Caki2 (cell line): ENCODE measurements around the gene TNFRSF19. TPM values are rescaled to one million over a fixed set of nuclear protein-coding genes. Genes with fewer than 3 reads are reported as not detected.
A peak's percentile ranks its signal among the peaks of the same experiment; 100 is the strongest.
"Not testable (repeated sequence)": the region's sequence is repeated elsewhere in the genome, so short reads cannot be mapped to it uniquely, and the experiment has no call there.

Source experiments
- DNase-seq: peaks from one replicate; pipeline ENCODE4 v3.0.0-alpha.2; 2015; ENCODE audit warnings: low read depth
- in situ Hi-C: cut with HindIII; loops from 2 replicates; pipeline ENCODE4 v1.10.0; 2016; ENCODE audit warnings: low sequenced_read_pairs, low pct_unique_long_range_greater_than_20kb, mixed read lengths
- total RNA-seq: library from RNA; depleted of rRNA; stranded (reverse); fragments of >200 nt; shearing (Covaris generic); gene quantifications from 2 replicates; pipeline ENCODE4 v1.2.3, GENCODE V29; 2014; ENCODE audit warnings: low replicate concordance

The TNFRSF19 gene
- total RNA-seq, 1 experiment from 2014 or later, result 2.3 TPM

DNA sequence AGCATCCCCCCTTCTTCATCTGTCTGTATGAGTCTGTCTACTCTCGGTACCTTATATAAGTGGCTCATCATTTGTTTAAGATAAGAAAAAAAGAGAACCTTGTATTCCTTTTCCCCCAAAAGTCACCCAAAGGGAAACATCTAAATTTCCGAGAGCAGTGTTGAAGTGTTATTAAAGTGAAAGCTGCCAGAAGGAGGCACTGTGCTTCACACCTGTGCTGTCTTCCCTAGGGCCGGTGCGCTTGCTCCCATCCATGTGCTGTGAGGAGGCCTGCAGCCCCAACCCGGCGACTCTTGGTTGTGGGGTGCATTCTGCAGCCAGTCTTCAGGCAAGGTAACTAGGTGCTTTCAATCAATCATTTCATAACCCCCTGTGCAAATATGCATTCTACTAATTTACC, 97.5 kb downstream of the TNFRSF19 start:
- in situ Hi-C loops, result no loop called here
- DNase-seq, result no peak

DNA sequence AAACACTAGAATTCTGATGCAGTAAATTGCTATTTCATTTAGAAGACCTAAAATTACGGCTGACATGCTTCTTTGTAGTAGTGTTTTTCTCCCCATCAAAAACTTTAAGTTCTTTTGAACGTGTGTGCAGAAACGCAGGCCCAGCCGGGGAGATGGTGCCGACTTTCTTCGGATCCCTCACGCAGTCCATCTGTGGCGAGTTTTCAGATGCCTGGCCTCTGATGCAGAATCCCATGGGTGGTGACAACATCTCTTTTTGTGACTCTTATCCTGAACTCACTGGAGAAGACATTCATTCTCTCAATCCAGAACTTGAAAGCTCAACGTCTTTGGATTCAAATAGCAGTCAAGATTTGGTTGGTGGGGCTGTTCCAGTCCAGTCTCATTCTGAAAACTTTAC, 98.3 kb downstream of the TNFRSF19 start:
- in situ Hi-C loops, result no loop called here

DNA sequence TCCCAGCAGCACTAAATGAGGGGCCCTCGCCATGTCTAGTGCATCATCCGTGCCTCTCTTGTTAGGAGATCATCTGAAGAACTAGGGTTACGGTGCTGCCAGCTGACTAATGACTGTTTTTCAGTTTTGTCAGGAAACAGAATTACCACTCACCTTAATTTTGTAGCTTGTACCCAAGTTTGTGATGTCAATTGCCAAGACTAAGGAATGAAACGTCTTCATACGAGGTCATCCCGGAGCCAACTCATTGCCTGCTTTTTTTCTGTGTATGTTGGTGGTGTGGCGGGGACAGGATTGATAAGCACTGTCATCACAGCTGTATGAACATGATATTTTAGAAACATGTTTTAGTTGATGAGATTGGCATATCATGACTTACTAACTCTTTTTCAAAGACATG, 100.6 kb downstream of the TNFRSF19 start:
- no peak for DNase-seq
- in situ Hi-C loops, result no loop called here

More for the DNA sequence above, 98.3 kb downstream of the TNFRSF19 start:
- DNase-seq, result no peak

DNA sequence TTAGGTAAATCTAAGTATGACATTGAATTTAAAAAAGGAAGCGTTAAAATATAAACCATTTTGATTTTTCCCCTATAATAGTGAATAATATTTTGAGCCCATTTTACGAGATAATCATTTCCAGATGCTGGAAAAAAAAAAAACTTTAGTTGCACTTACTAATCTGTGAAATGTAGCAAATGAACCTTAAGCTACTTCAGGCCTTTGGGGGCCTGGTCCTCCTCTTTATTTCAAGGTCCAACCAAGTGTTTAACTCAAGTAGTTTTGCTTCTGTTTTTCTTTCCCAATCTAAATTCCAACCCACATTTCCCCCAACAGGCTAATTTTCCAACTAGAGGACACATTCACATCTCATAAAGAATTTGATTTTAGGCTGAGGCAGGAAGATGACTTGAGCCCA, 101.2 kb downstream of the TNFRSF19 start:
- DNase-seq, result no peak
- in situ Hi-C loops, result no loop called here

DNA sequence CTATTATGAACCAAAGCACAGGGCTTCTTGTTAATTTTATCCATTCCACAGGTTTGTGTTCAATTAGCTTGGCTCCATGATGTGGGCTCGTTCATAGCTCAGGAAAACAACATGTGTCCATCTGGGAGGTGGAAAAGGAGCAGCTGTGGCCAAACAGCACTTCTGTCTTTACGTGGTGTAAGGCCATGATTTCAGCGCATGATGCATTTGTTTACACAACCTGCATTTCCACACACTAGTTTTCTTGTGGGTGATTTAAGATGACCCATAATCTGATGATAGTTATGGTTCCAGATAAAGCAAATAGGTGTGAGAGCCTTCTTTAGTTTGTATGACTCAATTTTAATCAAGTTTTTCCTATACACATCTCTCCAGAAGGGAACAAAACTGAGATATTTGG, 101.7 kb downstream of the TNFRSF19 start:
- in situ Hi-C loops, result no loop called here
- DNase-seq, result no peak

DNA sequence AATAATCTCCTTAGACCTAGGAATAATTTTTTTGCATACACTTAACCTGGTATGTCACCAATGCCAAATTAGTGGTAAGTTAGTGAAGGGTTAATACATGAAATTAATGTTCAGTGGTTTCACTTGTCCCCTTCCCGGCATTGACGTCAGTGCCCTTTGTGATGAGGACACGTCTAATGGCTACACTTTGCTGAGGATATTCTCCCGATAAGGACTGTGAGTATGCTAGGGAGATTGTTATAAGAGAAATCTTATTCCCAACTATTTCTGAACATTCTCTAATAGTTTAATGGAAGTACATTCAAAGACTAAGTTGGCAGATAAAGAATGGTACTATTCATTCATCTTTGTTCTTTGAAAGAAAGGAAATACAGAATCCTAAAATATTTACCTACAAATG, 102.4 kb downstream of the TNFRSF19 start:
- in situ Hi-C loops, result no loop called here
- DNase-seq, result no peak

DNA sequence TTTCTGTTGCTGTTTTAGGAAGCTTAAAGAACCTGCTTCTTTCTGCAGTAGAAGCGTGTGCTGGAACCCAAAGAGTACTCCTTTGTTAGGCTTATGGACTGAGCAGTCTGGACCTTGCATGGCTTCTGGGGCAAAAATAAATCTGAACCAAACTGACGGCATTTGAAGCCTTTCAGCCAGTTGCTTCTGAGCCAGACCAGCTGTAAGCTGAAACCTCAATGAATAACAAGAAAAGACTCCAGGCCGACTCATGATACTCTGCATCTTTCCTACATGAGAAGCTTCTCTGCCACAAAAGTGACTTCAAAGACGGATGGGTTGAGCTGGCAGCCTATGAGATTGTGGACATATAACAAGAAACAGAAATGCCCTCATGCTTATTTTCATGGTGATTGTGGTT, 103.1 kb downstream of the TNFRSF19 start:
- no peak for DNase-seq
- in situ Hi-C loops, result no loop called here

DNA sequence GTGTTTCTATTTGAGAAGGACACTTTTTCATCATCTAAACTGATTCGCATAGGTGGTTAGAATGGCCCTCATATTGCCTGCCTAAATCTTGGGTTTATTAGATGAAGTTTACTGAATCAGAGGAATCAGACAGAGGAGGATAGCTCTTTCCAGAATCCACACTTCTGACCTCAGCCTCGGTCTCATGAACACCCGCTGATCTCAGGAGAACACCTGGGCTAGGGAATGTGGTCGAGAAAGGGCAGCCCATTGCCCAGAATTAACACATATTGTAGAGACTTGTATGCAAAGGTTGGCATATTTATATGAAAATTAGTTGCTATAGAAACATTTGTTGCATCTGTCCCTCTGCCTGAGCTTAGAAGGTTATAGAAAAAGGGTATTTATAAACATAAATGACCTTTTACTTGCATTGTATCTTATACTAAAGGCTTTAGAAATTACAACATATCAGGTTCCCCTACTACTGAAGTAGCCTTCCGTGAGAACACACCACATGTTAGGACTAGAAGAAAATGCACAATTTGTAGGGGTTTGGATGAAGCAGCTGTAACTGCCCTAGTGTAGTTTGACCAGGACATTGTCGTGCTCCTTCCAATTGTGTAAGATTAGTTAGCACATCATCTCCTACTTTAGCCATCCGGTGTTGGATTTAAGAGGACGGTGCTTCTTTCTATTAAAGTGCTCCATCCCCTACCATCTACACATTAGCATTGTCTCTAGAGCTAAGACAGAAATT, 103.8 kb downstream of the TNFRSF19 start:
- no peak for DNase-seq
- in situ Hi-C loops, result no loop called here

DNA sequence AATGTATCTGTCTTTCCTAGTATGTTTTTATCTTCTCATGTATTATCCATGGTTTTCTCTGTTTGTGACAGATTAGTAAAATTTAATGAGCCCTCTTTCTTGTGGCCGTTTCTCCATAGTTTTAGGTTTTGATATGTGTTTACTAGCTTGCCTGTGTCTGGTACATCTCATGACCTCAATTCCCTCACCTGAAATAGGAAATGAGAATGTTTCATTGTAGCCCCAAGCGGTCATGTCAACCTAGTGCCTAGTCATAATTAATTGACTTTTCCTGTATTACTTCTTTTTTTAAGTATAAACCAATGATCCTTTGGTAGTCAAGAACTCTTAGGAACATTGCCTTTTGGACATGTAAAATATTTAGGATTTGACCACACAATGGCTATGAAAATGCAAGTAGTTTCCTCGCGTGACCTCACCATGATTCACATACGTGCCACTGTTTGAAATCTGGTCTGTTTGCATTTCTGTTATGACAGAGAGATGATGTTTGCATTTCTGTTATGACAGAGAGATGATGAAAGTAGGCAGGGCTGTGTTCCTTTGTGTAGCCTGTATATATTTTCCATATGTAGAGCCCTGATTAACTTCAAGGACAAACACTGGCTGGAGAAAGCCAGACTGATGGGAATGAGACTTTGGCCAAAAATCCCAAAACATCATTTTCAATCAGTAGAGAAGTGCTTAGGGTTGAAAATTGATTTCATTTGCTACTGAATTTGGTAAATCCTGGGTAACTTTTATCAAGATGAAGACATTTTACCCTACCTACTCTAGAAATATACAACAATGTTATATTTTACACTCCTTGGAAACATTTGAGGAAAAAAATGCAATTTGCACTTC, 104.8 kb downstream of the TNFRSF19 start:
- no peak for DNase-seq
- in situ Hi-C loops, result no loop called here

DNA sequence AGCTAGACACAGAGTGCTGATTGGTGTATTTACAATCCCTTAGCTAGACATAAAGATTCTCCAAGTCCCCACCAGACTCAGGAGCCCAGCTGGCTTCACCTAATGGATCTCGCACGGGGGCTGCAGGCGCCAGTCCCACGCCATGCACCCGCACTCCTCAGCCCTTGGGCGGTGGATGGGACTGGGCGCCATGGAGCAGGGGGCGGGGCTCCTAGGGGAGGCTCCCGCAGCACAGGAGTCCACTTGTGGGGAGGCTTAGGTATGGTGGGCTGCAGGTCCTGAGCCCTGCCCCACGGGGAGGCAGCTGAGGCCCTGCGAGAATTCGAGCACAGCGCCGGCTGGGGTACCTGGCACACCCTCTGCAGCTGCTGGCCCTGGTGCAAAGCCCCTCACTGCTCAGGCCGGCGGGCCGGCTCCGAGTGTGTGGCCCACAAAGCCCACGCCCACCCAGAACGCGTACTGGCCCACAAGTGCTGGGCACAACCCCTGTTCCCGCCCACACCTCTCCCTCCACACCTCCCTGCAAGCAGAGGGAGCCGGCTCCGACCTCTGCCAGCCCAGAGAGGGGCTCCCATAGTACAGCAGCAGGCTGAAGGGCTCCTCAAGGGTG, 107.6 kb downstream of the TNFRSF19 start:
- DNase-seq, in situ Hi-C loops: not testable (repeated sequence)

DNA sequence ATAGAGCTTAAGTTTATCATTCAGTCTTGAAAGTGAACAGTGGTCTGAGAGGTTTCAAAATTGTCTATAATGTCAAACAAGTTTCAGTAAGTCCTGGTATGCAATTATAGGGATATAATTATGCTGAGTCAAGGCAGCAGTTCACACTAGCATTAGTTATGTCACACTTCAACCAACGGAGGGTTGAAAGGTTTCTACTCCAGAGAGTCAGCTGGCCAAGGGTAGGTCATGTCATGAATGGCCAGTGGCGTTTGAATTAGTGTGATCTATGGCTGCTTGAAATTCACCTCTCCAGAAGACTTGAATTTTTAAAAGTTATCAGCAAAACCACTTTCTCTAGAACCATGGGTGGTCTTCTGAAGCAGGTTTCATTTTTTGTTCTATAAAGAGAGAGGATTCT, 108.6 kb downstream of the TNFRSF19 start:
- in situ Hi-C loops, result no loop called here
- no peak for DNase-seq

DNA sequence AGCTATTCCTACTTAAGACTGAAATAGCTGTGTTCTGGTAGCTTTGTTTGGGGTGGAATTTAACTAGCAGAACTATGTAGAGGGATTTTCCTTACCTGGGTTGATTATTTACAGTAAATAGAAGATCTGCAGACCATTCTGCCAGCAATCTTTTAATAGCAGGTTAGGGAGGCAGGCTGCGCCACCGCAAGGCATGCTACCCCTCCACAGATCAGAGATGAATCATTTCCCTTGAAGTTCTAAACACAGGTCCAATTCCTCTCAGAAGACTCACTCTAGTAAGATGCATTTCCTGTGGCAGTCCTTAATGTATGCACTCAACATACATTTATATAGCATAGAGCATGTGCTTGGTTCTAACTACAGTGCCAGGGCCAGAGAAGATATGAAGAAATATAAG, 109.0 kb downstream of the TNFRSF19 start:
- in situ Hi-C loops, result no loop called here
- peak; percentile 38 for DNase-seq

DNA sequence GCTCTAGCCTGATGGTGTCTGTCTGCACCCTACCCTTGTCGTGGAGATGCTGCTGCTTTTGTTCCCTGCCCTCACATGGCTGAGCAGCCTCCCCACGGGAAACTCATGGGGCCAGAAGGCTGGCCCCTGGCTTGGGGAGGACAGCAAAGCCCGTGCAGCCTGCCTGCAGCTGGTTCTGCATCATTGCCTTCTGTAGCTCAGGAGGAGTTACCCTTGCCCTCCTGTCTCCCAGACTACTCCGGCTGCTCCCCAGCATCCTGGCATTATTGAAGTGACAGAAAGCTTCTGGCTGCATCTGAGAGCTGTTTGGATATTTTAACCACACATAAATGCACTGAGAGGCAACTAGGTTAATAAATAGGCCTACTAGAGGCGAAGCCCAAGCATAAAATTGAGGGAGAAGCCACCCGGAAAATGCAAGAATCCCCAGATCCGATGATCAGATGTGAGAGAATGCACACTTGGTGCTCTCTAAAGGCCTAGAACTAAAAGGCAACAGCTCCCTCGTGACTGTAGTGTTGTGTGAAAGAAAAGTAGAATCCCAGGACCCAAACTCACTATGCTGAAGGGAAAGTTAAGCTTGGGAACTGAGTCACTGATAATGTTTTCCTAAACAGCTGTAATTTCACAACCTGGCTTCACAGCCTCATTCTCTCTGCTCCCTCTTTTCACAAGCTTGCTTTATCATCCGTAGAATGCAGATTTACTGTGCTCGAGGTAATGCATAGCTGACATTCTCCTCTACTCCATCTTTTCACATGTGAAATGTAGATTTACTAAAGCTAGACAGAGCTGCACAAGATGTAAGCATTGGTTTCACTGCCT, 110.8 kb downstream of the TNFRSF19 start:
- in situ Hi-C loops, result no loop called here
- no peak for DNase-seq

DNA sequence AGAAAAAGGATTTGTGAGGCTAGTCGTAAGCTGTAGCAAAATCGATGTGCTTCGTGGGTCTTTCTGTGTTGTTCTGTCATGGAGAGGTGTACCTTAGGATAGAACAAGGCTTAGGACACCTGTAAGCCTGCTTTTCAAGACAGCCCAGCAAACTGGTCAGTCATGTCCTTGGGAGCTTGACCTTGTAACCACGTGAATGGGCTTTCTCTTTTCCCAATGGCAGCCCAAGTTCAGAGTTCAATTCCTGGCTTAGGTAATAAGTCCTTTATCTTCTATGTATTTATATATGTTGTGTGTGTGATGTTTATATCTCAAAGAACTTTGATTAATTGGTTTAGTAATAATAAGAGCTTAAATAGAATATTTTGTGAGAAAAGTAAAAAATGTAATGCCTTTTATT, 112.9 kb downstream of the TNFRSF19 start:
- in situ Hi-C loops, result no loop called here

DNA sequence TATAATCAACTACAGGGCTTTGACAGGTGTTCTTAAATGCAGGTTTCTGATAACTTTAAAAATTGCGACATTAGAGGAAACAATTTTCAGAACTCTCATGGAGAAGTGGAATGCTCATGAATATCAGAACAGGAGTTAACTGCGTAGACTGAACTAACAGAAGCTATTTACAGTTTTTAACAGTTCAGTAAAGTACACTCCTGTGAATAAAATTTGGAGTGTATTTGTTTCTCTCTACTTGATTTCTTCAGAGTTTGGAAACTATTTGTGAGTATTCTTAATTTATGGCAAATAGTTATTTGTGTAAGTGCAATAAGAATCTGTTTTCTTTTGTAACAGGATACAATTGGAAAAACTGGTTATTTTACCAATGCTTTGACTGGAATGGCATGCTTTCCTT, 114.4 kb downstream of the TNFRSF19 start:
- in situ Hi-C loops, result no loop called here

More for the DNA sequence above, 112.9 kb downstream of the TNFRSF19 start:
- DNase-seq, result no peak

DNA sequence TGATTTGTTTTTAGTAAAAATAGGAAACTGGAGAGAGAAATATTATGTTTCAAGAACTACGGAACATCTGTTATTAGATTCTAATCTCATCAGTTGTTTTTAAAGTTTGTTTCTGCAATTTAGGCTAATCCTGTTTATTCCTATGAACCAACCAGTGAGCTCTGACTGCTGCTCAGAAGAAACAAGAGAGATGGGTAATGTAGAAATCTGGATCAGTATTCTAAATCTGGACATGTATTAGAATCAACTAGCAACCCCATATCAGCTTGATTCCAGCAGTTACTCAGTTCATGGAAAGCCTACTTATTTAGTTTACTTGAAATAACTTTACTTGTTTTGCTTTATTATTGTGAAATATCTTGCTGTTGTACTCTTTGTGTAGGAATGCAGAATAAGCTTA, 115.2 kb downstream of the TNFRSF19 start:
- DNase-seq, result no peak
- in situ Hi-C loops, result no loop called here

More for the DNA sequence above, 114.4 kb downstream of the TNFRSF19 start:
- no peak for DNase-seq

DNA sequence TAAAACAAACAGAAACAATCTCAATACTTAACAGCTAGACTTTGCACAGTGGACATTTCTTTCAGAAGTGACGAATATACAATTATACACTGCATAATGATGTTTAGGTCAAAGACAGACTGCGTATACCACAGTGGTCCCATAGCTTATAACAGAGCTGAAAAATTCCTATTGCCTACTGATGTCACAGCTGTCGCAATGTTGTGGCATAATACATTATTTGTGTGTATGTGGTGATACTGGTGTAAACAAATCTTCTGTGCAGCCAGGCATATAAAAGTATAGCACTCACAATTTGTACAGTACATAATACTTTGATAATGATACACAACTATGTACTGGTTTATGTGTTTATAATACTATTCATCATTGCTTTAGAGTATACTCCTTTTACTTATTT, 116.7 kb downstream of the TNFRSF19 start:
- no peak for DNase-seq
- in situ Hi-C loops, result no loop called here

DNA sequence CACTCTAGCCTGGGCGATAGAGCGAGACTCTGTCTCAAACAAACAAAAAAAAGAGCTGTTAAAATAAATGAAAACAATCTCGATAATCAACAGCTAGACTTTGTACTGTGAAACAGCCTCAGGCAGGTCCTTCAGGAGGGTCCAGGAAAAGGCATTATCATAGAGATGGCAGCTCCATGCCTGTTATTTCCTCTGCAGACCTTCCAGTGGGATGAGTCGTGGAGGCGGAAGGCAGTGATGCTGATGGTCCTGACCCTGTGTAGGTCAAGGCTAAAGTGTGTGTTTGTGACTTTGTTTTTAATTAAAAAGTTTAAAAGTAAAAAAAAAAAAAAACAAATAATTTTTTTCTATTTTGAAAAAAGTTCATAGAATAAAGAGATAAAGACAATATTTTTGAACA, 117.4 kb downstream of the TNFRSF19 start:
- in situ Hi-C loops, result no loop called here
- no peak for DNase-seq
